ENCODE results near the gene NMUR1.

NMUR1 gene

GRCh38 chr2:231483398-231484329, 46.6 kb downstream of the NMUR1 start:
- no peak for DNase-seq (ENCODE audit: low read depth)

- peak; percentile 47 for DNase-seq (ENCODE audit: low read depth)
These were observed 47.3 kb downstream of the NMUR1 start for GRCh38 chr2:231482806-231483391.

DNA sequence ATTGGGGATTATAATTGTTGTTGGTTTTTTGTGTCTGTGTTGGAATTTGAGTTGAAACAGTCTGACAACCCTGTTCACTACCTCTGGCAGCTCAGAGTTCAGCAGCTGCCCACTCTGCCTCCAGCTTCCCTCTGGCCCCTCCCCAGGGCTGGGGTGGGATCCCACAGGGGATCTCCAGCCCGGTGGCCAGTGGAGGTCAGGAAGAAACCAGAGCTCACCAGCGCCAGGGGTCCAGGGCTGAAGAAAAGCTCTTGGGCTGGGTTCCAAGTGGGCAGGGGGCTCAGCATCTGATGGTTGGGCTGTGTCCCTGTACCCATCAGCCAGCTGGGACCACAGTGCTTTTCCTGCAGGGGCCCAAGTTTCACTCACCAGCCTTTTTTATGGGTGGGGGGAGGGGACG, 49.5 kb downstream of the NMUR1 start:
- no peak for DNase-seq (ENCODE audit: low read depth)

GRCh38 chr2:231479455-231479854, 50.8 kb downstream of the NMUR1 start:
- DNase-seq (ENCODE audit: low read depth) = no peak

GRCh38 chr2:231476920-231477319, 53.3 kb downstream of the NMUR1 start:
- no peak for DNase-seq (ENCODE audit: low read depth)

DNA sequence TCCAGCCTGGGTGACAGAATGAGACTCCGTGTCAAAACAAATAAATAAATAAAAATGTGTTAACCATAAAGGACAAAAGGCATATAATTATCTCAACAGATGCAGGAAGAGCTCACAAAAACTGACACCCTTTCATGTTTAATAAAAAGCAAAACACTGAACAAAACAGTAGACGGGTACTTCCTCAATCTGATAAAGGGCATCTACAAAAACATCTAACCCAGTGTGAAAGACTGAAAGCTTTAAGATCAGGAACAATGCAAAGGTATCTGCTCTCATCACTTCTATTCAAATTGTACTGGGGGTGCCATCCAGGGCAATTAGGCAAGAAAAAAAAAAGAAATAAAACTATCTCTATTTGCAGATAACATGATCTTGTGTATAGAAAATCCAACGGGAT, 54.3 kb downstream of the NMUR1 start:
- no peak for DNase-seq (ENCODE audit: low read depth)

All from stimulated activated CD8-positive, alpha-beta memory T cell treated with anti-CD3 and anti-CD28 coated beads, Interleukin-15, amount 100 ng/mL, for 24 hours (primary cell).